ENCODE results near the gene PLA2G4B.

- TF ChIP-seq CTCF (IDR thresholded peaks at IDR 0.05; ENCODE audit: low read depth, low read length): no peak
- TF ChIP-seq EZH2phosphoT487 (IDR thresholded peaks at IDR 0.05; ENCODE audit: low read depth): no peak
These were observed 15.1 kb upstream of the PLA2G4B start for GRCh38 chr15:41823502-41823901.
